Motor neuron (in vitro differentiated cells): Measurements from ENCODE around the gene AHSA1. TPM values are rescaled to one million over a fixed set of nuclear protein-coding genes. Genes with fewer than 3 reads are reported as not detected.

ENCODE experiments used
- ATAC-seq, 8 experiments: fragments of 200-7000 bp; cut with Tn5 transposase; replicated peaks in 6 of 8; 2 replicates each; pipeline ENCODE4 v1.8.0; 2021; ENCODE audit warnings: mild to moderate bottlenecking in 8 of 8, moderate library complexity in 8 of 8
- H3K27ac ChIP-seq, 2 donors: fragments of 250-450 bp; sonication (Bioruptor Pico); 2 replicates each; pipeline ENCODE4 v1.9.0; 2021; ENCODE audit warnings: antibody characterized with exemption in 2 of 2, mild to moderate bottlenecking in 2 of 2, moderate library complexity in 1 of 2
- H3K4me1 ChIP-seq, 2 donors: fragments of 250-450 bp; sonication (Bioruptor Pico); replicated peaks in 1 of 2; 2 replicates each; pipeline ENCODE4 v1.6.1; 2021; ENCODE audit warnings: antibody characterized with exemption in 2 of 2, mild to moderate bottlenecking in 2 of 2, moderate library complexity in 1 of 2
- H3K4me3 ChIP-seq, 5 donors: fragments of 250-450 bp; sonication (Bioruptor Pico); 2 replicates each; pipeline ENCODE4 v1.9.0; 2021; ENCODE audit warnings: antibody characterized with exemption in 5 of 5, mild to moderate bottlenecking in 5 of 5, moderate library complexity in 4 of 5
- WGBS, 10 experiments: fragments of 450-650 bp; shearing (Covaris generic); methylation state at CpG; one replicate each; pipeline ENCODE4 v1.0.0; 2022; 5-methylcytosine and 5-hydroxymethylcytosine counted together
- in situ Hi-C, 9 experiments: fragments of 400-800 bp; cut with MboI; loops; one replicate each; pipeline ENCODE4 v1.15.0; 2021; ENCODE audit warnings: low sequenced_read_pairs in 9 of 9, low pct_unique_long_range_greater_than_20kb in 2 of 9; ENCODE audit not compliant: unreplicated experiment in 9 of 9
- total RNA-seq, 8 experiments: library from RNA; unstranded; fragments of 300-600 nt; gene quantifications; 2 replicates each; pipeline versions ENCODE4 v1.2.3 to v1.2.4, GENCODE V29; 2022

Gene AHSA1
- total RNA-seq, 8 experiments from 2014 or later, result 76.3 to 203 (median 126) TPM

DNA sequence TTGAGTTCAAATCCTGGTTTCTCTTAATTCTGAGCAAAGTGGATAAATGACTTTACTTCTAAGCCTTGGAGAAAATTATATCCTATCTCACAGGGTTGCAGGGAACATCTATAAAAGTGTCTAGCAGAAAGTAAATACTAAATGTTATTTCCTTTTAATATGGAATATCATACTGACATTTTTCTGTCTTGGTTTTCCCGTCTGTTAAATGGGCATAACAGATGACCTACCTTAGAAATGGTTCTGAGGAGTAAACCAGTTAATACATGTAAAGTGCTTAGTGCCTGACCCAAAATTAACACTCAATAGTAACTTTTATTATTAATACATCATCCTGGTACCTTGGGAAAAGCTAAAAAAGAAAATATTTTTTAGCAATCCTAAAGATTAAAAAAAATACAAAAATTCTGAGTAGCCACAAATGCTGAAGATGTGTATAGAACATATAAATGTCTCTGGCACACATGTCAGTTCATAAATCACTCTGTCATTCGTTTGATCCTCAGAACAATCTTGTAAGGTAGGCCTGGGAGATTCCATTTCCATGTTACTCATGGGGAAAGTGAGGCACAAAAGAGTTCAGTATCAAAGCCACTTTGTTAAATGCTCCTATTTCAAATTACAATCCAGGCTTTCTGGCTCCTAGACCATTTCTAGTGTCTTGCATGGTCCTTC lies 1.8 kb upstream of the AHSA1 start:
- Histone ChIP-seq H3K4me3 (peak overlapping the region in 4 of 5 donors; percentile 55 to 90 (median 62)), H3K4me1 (peaks cover 8 to 10% of the 10 kb centered on the region in 2 donors), H3K27ac (no peak overlapping the region)
- ATAC-seq, result no peak
- 40 to 100% (median 86%) methylated on average over 1 to 2 of the region's 2 CpGs; no CpG with 5 or more reads in 1 of the 10 experiments for WGBS, 10 experiments
- in situ Hi-C loops, result no loop called here

GRCh38 chr14:77457115-77457521 lies 775 bp upstream of the AHSA1 start:
- 0 to 2% (median 0%) methylated on average over 1 to 14 of the region's 18 CpGs; no CpG with 5 or more reads in 2 of the 10 experiments for WGBS, 10 experiments
- peak overlapping the region; percentile 46 to 96 for H3K27ac ChIP-seq
- in situ Hi-C loops, result no loop called here
- H3K4me3 ChIP-seq, result peak overlapping the region; percentile 55 to 90 (median 64)
- peaks cover 8 to 10% of the 10 kb centered on the region in 2 donors for H3K4me1 ChIP-seq
- ATAC-seq, result peak in 3 of 8 experiments; percentile 13 to 35 (median 17)

GRCh38 chr14:77458249-77458950 lies 507 bp downstream of the AHSA1 start:
- 0 to 40% (median 0%) methylated on average over 1 to 16 of the region's 29 CpGs for WGBS, 10 experiments
- peak overlapping the region; percentile 96 for H3K27ac ChIP-seq
- in situ Hi-C loops, result no loop called here

GRCh38 chr14:77459072-77459723 lies 1.3 kb downstream of the AHSA1 start:
- 0 to 69% (median 40%) methylated on average over 2 to 12 of the region's 13 CpGs for WGBS, 10 experiments
- peak in 1 of 8 experiments; percentile 0 for ATAC-seq
- H3K4me3 ChIP-seq, result peak overlapping the region; percentile 55 to 90 (median 64)
- in situ Hi-C loops, result no loop called here
- peaks cover 8 to 10% of the 10 kb centered on the region in 2 donors for H3K4me1 ChIP-seq
- H3K27ac ChIP-seq, result no peak overlapping the region

More at GRCh38 chr14:77458249-77458950, 507 bp downstream of the AHSA1 start:
- peak; percentile 6 to 26 (median 12) for ATAC-seq
- H3K4me3 ChIP-seq, result peak overlapping the region; percentile 55 to 90 (median 64)
- H3K4me1 ChIP-seq, result peaks cover 8 to 10% of the 10 kb centered on the region in 2 donors

DNA sequence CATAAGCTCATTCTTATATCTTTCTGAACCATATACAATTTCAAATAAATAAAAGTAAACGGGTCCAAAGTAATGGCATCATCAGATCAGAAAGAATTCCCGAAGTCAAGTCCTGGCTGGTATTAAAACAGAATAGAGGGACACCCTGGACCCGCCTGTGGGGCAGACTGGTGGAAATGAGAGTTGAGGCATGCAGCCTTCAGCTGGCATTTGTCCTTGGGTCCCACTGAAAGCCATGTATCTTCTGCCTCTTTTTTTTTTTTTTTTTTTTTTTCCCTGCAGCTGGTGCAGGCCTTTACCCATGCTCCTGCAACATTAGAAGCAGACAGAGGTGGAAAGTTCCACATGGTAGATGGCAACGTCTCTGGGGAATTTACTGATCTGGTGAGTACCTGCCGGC lies 9.9 kb downstream of the AHSA1 start:
- Histone ChIP-seq H3K27ac (no peak overlapping the region), H3K4me1 (peaks cover 0 to 5% of the 10 kb centered on the region in 2 donors), H3K4me3 (no peak overlapping the region)
- WGBS, 10 experiments, result 66 to 100% (median 82%) methylated on average over 1 to 4 of the region's 5 CpGs
- no peak for ATAC-seq
- in situ Hi-C loops, result no loop called here

- Histone ChIP-seq H3K4me3 (no peak overlapping the region), H3K4me1 (peaks cover 0 to 5% of the 10 kb centered on the region in 2 donors), H3K27ac (no peak overlapping the region)
- 0 to 81% (median 33%) methylated on average over 1 to 10 of the region's 14 CpGs; no CpG with 5 or more reads in 5 of the 10 experiments for WGBS, 10 experiments
- ATAC-seq, result peak in 6 of 8 experiments; percentile 26 to 91 (median 70)
- in situ Hi-C loops, result no loop called here
These were observed 11.2 kb downstream of the AHSA1 start for GRCh38 chr14:77469067-77469505.

DNA sequence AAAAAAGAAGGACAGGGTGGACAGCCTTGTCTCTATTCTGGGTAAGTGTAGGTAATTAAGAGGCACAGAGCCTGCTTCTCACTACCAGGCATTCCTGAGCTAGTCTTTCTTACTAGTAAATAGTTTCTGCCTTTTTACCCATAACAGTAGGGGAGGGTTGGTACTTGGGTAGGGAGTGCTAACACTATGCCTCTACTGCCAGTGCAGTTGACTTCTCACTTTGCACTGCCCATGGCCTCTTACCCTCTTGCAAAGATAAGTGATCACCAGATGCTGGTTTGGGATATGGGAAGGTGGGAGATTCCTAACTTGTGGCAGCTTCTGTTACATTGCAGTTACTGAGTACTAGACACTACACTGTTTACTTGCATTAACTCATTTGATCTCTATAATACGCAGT lies 11.6 kb downstream of the AHSA1 start:
- in situ Hi-C loops, result no loop called here
- H3K4me3 ChIP-seq, result no peak overlapping the region
- peak in 1 of 8 experiments; percentile 24 for ATAC-seq
- WGBS, 10 experiments, result 83 to 100% (median 92%) methylated on average over 1 of the region's 1 CpG; no CpG with 5 or more reads in 6 of the 10 experiments
- peaks cover 0 to 5% of the 10 kb centered on the region in 2 donors for H3K4me1 ChIP-seq
- H3K27ac ChIP-seq, result no peak overlapping the region

DNA sequence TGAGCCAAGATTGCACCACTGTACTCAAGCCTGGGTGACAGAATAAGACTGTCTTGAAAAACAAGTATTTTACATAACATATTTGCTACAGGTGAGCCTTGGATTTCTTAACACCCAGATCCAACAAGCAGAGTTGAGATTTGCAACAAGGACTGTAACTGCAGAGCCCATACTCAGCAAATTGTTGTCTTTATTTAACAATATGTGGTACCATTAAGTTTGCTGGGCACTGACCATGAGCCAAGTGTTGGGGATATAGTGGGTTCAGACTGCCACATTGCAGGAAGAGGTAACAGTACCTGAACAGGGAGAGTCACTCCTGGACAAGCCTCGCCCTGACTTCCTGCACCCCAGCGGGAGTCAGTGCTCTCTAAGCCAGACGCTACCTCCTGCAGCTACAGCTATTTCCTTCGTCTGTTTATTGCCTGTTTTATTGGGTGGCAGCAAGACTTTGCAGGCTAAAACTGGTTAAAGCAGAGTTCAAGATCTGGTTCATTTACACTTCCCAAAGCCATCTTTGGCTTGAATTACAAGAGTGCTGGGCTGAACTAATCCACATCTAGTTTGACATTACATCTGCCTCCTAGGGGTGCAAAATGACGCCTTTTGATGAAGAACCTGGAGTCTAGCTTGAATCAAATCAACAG lies 12.5 kb downstream of the AHSA1 start:
- WGBS, 10 experiments, result 51 to 100% (median 87%) methylated on average over 1 to 5 of the region's 5 CpGs; no CpG with 5 or more reads in 5 of the 10 experiments
- in situ Hi-C loops, result no loop called here
- no peak for ATAC-seq
- Histone ChIP-seq H3K4me3 (no peak overlapping the region), H3K27ac (no peak overlapping the region), H3K4me1 (peaks cover 0 to 5% of the 10 kb centered on the region in 2 donors)

DNA sequence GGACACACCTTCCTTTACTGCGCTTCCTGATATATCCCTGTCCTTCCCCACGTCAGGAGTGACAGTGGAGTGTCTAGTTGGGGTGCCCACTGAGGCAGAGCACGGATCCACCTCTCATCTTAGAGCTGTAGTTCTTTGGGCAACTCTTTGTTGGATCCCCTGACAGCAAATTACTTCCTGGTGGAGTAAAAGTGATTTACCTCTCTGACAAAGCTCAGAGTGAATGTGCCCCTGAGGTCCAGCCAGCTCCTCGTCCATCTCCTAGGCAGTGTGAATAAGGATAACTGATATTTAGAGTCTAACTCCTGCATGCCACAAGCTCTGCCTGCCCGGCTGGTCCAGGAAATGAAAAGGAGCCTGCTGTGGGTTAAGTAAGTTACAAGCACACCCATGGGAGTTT lies 16.0 kb downstream of the AHSA1 start:
- peak in 1 of 8 experiments; percentile 38 for ATAC-seq
- WGBS, 10 experiments, result 25 to 100% (median 72%) methylated on average over 1 to 4 of the region's 5 CpGs; no CpG with 5 or more reads in 3 of the 10 experiments
- Histone ChIP-seq H3K4me3 (no peak overlapping the region), H3K27ac (no peak overlapping the region), H3K4me1 (peaks cover 0 to 5% of the 10 kb centered on the region in 2 donors)
- in situ Hi-C loops, result no loop called here

DNA sequence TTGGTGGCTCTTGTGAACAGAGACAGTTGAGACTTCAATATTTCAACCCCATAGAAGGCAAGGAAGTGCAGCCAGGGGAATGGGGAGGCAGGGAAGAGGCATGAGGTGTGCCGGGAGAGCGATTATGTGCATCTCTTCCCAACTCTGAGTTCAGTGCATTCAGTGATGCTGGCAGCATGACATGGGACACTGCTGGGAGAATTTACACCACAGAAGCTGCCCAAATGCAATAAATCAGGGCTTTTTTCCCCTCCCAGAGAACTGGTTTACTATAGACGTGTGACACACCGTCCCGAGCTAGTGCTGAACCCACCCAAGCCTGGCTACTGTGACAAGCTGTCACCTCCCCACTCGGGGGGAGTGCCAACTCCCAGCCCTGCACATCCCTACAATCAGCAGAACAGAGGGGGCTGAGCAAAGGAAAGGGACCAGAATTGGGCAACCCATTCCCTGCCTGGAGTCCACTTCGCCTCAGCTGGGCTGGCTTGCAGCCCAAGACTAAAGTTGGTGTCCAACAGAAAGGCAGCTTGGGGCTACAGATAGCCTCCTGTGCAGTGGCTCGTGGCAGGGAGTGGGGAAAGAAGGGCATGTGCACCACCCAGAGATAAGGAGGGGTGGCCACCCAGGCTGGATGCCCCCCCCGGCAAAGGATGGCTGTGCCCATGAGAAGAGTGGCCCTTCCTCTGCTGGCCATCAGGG lies 16.7 kb downstream of the AHSA1 start:
- WGBS, 10 experiments, result 0 to 70% (median 56%) methylated on average over 1 to 7 of the region's 9 CpGs; no CpG with 5 or more reads in 5 of the 10 experiments
- Histone ChIP-seq H3K27ac (no peak overlapping the region), H3K4me1 (peaks cover 0 to 5% of the 10 kb centered on the region in 2 donors), H3K4me3 (no peak overlapping the region)
- ATAC-seq, result peak in 4 of 8 experiments; percentile 14 to 65 (median 34)
- in situ Hi-C loops, result no loop called here

- Histone ChIP-seq H3K4me3 (no peak overlapping the region), H3K27ac (no peak overlapping the region), H3K4me1 (peaks cover 0 to 5% of the 10 kb centered on the region in 2 donors)
- 70 to 100% (median 78%) methylated on average over 2 to 6 of the region's 35 CpGs; no CpG with 5 or more reads in 6 of the 10 experiments for WGBS, 10 experiments
- in situ Hi-C loops, result no loop called here
- ATAC-seq, result no peak
These were observed 17.7 kb downstream of the AHSA1 start for GRCh38 chr14:77475432-77476115.
